ENCODE measurements around the gene TBX4. TPM values are rescaled to one million over a fixed set of nuclear protein-coding genes. Genes with fewer than 3 reads are reported as not detected.

The TBX4 gene
- total RNA-seq, 1 experiment from 2014 or later = not detected

DNA sequence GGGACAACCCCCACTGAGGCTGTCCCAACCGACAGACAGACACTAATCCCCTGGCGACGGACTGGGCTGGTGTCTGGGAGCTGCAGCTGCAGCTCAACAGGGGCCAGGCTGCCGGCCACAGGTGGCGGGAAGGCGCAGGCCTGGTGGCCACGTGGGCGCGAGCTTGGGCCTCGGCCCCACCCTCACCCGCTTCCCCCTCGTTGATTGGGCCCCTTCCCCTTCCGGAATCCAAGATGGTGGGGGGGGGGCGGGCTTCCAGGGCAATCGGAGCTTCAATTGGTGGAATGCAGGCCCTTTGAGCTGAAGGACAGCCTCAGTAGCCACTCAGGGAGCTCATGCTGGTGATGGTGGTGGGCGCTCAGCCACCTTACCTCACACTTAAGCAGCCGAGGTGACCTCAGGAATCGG, 8.7 kb upstream of the TBX4 start:
- Histone ChIP-seq H3K27me3 (ENCODE audit: insufficient read depth, low read depth) (no peaks in the 10 kb centered on the region), H3K4me3 (no peak overlapping the region), H3K36me3 (ENCODE audit: low read depth) (no peaks in the 10 kb centered on the region), H3F3A (ENCODE audit: insufficient read depth, low read depth) (no peaks in the 10 kb centered on the region), H4K20me1 (ENCODE audit: insufficient read depth) (no peaks in the 10 kb centered on the region), H3K4me1 (replicated peaks; ENCODE audit: insufficient read depth) (no peaks in the 10 kb centered on the region), H3K79me2 (ENCODE audit: low read depth) (no peaks in the 10 kb centered on the region), H2AFZ (no peak overlapping the region), H3K27ac (no peak overlapping the region), H3K4me2 (no peak overlapping the region), H3K9me3 (ENCODE audit: insufficient read depth, low read depth) (no peaks in the 10 kb centered on the region; the same call in 1 of the 2 replicates), H3K9me2 (ENCODE audit: insufficient read depth) (no peaks in the 10 kb centered on the region)
- ChIA-PET POLR2A (ENCODE audit: unreplicated experiment) (no interaction called here), CTCF (no interaction called here)
- intact Hi-C loops (cut with micrococcal nuclease; ENCODE audit: unreplicated experiment) = no loop called here
- no peak for DNase-seq
- TF ChIP-seq, protein P1, sequence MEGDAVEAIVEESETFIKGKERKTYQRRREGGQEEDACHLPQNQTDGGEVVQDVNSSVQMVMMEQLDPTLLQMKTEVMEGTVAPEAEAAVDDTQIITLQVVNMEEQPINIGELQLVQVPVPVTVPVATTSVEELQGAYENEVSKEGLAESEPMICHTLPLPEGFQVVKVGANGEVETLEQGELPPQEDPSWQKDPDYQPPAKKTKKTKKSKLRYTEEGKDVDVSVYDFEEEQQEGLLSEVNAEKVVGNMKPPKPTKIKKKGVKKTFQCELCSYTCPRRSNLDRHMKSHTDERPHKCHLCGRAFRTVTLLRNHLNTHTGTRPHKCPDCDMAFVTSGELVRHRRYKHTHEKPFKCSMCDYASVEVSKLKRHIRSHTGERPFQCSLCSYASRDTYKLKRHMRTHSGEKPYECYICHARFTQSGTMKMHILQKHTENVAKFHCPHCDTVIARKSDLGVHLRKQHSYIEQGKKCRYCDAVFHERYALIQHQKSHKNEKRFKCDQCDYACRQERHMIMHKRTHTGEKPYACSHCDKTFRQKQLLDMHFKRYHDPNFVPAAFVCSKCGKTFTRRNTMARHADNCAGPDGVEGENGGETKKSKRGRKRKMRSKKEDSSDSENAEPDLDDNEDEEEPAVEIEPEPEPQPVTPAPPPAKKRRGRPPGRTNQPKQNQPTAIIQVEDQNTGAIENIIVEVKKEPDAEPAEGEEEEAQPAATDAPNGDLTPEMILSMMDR (conservative IDR thresholded peaks at IDR 0.05) = no peak
- no peak for TF ChIP-seq EZH2 (IDR thresholded peaks at IDR 0.05; ENCODE audit: low read depth)
- BruUV-seq (replicated peaks) = no TSS peak

GRCh38 chr17:61444075-61444474, 8.1 kb upstream of the TBX4 start:
- H3K4me3 ChIP-seq = no peak overlapping the region
- H3K4me1 ChIP-seq (replicated peaks; ENCODE audit: insufficient read depth) = no peaks in the 10 kb centered on the region
- no peaks in the 10 kb centered on the region for H4K20me1 ChIP-seq (ENCODE audit: insufficient read depth)
- no TSS peak for BruUV-seq (replicated peaks)
- no peaks in the 10 kb centered on the region; the same call in 1 of the 2 replicates for H3K9me3 ChIP-seq (ENCODE audit: insufficient read depth, low read depth)
- H3F3A ChIP-seq (ENCODE audit: insufficient read depth, low read depth) = no peaks in the 10 kb centered on the region
- no peak overlapping the region for H2AFZ ChIP-seq
- no peaks in the 10 kb centered on the region for H3K79me2 ChIP-seq (ENCODE audit: low read depth)
- no peak overlapping the region for H3K27ac ChIP-seq
- DNase-seq = no peak
- no peaks in the 10 kb centered on the region for H3K9me2 ChIP-seq (ENCODE audit: insufficient read depth)
- no peaks in the 10 kb centered on the region for H3K36me3 ChIP-seq (ENCODE audit: low read depth)
- intact Hi-C loops (cut with micrococcal nuclease; ENCODE audit: unreplicated experiment) = no loop called here
- ChIA-PET POLR2A (ENCODE audit: unreplicated experiment) (no interaction called here), CTCF (no interaction called here)
- no peak overlapping the region for H3K4me2 ChIP-seq
- TF ChIP-seq, protein P1 (conservative IDR thresholded peaks at IDR 0.05) = no peak
- TF ChIP-seq EZH2 (IDR thresholded peaks at IDR 0.05; ENCODE audit: low read depth) = no peak
- H3K27me3 ChIP-seq (ENCODE audit: insufficient read depth, low read depth) = no peaks in the 10 kb centered on the region

DNA sequence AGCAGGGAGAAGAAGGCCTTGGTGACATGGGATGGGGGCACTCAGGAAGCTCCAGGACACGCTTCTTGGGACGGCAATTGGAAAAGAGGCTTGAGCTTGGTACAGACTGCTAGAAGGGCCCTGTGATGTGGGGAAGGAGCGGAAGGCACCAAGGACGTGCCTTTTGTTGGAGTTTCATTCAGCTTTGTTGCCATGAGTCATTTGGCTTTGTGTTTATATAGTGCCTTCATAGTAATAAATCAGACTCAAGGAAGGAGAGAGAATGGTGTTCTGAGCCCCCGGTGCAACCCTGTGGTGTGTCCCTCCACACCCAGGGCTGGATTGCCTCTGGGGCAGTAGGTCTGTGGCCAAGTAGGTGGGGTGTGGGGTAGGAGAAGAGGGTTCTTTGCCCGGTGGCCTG, 7.4 kb upstream of the TBX4 start:
- Histone ChIP-seq H3K4me1 (replicated peaks; ENCODE audit: insufficient read depth) (no peaks in the 10 kb centered on the region), H3K4me3 (no peak overlapping the region), H3K4me2 (no peak overlapping the region), H3F3A (ENCODE audit: insufficient read depth, low read depth) (no peaks in the 10 kb centered on the region), H3K27ac (no peak overlapping the region), H3K9me3 (ENCODE audit: insufficient read depth, low read depth) (no peaks in the 10 kb centered on the region; the same call in 1 of the 2 replicates), H2AFZ (no peak overlapping the region), H4K20me1 (ENCODE audit: insufficient read depth) (no peaks in the 10 kb centered on the region), H3K27me3 (ENCODE audit: insufficient read depth, low read depth) (no peaks in the 10 kb centered on the region), H3K9me2 (ENCODE audit: insufficient read depth) (no peaks in the 10 kb centered on the region), H3K79me2 (ENCODE audit: low read depth) (no peaks in the 10 kb centered on the region), H3K36me3 (ENCODE audit: low read depth) (no peaks in the 10 kb centered on the region)
- CTCF ChIA-PET = no interaction called here
- intact Hi-C loops (cut with micrococcal nuclease; ENCODE audit: unreplicated experiment) = no loop called here
- no peak for DNase-seq
- POLR2A ChIA-PET (ENCODE audit: unreplicated experiment) = no interaction called here
- no TSS peak for BruUV-seq (replicated peaks)
- TF ChIP-seq, protein P1 (conservative IDR thresholded peaks at IDR 0.05) = no peak
- no peak for TF ChIP-seq EZH2 (IDR thresholded peaks at IDR 0.05; ENCODE audit: low read depth)

All from PC-9 (cell line).